Measurements from ENCODE around the gene TIGD6.

GRCh38 chr5:149975409-149975808 lies 25.0 kb downstream of the TIGD6 start:
- TF ChIP-seq CTCF (IDR thresholded peaks at IDR 0.05; ENCODE audit: insufficient read depth, low read length, poor library complexity, severe bottlenecking) (no peak), EZH2phosphoT487 (conservative IDR thresholded peaks at IDR 0.05; ENCODE audit: low read length) (no peak)
